Esophagus squamous epithelium (tissue), 4 donors: ENCODE data around the gene RAPGEFL1.

Experiments
- CTCF ChIP-seq, 6 experiments: fragments of 450-650 bp in 4 of 6; fragments of 200-600 bp in 2 of 6; sonication (generic) in 2 of 6; IDR thresholded peaks; one replicate each; pipeline ENCODE4 v1.5.1; 2016 to 2019; ENCODE audit warnings: antibody characterized with exemption in 6 of 6, mild to moderate bottlenecking in 4 of 6, moderate library complexity in 4 of 6
- POLR2A ChIP-seq, 4 donors: fragments of 450-650 bp; IDR thresholded peaks; one replicate each; pipeline ENCODE4 v1.6.1; 2017; ENCODE audit warnings: antibody characterized with exemption in 4 of 4, mild to moderate bottlenecking in 4 of 4, moderate library complexity in 3 of 4

GRCh38 chr17:40135817-40136216, 41.5 kb upstream of the RAPGEFL1 start:
- TF ChIP-seq POLR2A (IDR thresholded peaks at IDR 0.05): no peak
- no peak for TF ChIP-seq CTCF (IDR thresholded peaks at IDR 0.05)
